GM21737 (cell line): ENCODE results near the gene NRXN2.

Experiments used
- ATAC-seq: cut with Tn5 transposase; IDR thresholded peaks from one replicate; pipeline ENCODE4 v1.9.1; 2021; ENCODE audit warnings: mild to moderate bottlenecking, moderate library complexity; ENCODE audit not compliant: unreplicated experiment

NRXN2 gene

GRCh38 chr11:64759131-64759721, 36.2 kb upstream of the NRXN2 start:
- no peak for ATAC-seq

DNA sequence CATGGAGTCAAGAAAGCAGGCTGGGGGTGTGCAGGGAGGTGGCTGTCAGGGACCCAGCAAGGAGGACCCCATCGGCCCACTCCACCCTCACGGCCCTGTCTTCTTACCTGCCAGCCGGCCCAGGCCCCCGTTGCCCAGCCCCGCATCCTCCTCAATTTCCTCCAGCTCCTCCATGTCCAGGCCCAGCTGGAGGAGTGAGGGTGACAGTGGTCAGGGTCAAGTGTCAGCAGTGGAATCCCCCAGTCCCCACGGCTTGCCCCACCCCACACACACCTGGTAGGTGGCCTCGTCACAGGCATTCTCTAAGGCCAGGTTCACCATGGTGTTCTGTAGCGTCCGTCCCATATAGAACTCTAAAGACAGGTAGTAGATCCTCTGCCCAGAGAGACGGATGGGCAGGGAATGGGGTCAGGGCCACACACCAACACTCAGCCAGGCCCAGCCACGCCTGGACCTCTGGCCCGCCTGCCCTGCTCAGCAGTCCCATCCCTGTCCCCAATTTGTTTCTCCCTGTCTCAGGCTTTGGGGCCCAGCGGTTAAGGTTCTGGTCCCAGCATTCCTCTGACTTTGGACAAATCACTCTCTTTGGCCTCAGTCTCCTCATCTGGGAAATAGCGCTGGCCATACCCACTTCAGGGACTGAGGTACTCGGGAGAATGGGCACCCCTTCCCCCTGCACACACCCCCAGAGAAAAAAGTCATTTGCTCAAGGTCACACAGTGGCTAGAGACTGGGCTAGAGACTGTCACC, 35.5 kb upstream of the NRXN2 start:
- ATAC-seq = no peak

GRCh38 chr11:64757549-64758329, 34.7 kb upstream of the NRXN2 start:
- ATAC-seq = no peak

GRCh38 chr11:64755681-64756361, 32.8 kb upstream of the NRXN2 start:
- no peak for ATAC-seq

GRCh38 chr11:64754919-64755662, 32.1 kb upstream of the NRXN2 start:
- no peak for ATAC-seq

GRCh38 chr11:64754124-64754918, 31.3 kb upstream of the NRXN2 start:
- ATAC-seq = no peak

DNA sequence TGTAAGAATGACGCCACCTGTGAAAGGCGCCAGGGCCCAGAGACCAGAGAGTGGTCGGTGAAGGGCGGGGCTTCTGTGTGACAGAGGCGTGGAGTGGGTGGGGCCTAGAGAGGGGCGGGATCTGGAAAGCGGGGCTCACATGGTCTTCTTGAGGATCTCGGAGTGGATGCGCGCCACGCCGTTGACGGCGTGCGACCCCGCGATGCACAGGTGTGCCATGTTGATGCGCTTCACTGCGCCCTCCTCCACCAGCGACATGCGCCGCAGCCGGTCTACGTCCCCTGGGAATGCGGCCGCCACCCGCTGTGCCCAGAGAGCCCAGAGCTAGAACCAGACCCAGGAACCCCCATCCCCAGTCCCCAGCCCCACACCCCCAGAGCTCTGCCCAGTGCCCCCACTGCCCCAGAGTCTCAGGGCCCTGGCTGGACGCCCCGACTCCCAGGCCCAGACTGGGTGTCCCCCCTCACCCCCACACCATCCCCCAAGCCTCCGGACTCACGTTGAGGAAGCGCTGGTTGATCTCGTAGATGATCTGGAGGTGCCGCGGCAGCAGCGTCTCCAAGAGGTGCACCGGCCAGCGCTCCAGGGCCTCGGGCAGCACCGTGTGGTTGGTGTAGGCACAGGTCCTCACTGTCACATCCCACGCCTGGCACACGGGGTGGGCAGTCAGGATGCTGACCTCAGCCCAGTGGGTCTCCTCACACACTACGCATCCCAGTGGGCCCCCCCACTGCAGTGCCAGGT, 30.6 kb upstream of the NRXN2 start:
- ATAC-seq = no peak

GRCh38 chr11:64753019-64753379, 30.0 kb upstream of the NRXN2 start:
- no peak for ATAC-seq

- no peak for ATAC-seq
Measured at GRCh38 chr11:64752175-64752970, 29.4 kb upstream of the NRXN2 start.

GRCh38 chr11:64751580-64751979, 28.6 kb upstream of the NRXN2 start:
- ATAC-seq = no peak

DNA sequence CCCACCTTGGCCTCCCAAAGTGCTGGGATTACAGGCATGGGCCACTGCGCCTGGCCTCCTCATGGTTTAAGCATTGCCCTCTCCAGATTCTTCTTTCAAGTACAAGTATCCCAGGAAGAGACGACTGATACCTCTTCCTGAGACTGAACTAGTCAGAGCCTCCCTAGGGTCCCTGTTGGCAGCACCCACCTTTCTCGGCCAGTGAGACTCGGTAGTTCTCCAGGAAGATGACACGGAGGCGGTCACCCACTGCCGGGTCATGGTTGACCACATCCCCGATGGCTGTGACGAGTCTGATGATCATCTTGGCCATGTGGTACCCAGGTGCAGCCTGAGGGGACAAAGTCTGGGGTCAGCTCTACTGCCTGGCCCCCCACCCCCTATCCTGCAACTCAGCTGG, 28.1 kb upstream of the NRXN2 start:
- ATAC-seq = no peak

GRCh38 chr11:64750361-64751054, 27.5 kb upstream of the NRXN2 start:
- no peak for ATAC-seq

DNA sequence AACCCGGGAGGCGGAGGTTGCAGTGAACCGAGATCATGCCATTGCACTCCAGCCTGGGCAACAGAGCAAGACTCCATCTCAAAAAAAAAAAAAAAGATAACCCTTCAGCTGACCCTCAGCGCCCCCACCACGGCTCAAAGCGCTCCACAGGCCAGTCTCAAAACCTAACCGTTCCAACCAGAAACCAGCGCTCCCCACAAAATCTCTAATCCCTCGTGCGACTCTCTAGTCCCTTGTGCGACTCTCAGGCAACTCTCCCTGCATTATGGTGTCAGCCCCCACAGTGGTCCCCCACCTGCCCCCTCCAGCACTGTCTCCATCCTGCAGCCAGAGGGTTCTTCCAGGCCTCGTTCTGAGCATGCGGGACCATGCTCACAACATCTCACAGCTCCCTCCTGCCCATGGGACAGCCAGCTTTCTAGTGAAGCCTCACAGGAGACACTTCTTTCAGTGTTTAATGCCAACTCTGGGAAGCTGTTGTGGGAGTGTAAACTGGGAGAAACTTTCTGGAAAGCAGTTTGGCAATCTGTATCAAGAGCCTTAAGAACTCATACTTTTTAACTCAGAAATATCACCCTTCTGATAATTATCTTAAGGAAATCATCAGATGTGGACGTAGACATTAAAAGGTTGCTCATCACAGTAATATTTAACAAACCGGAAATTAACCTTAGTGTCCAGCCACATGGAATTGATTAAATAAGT, 25.1 kb upstream of the NRXN2 start:
- no peak for ATAC-seq

- no peak for ATAC-seq
Measured at GRCh38 chr11:64746486-64746885, 23.5 kb upstream of the NRXN2 start.

DNA sequence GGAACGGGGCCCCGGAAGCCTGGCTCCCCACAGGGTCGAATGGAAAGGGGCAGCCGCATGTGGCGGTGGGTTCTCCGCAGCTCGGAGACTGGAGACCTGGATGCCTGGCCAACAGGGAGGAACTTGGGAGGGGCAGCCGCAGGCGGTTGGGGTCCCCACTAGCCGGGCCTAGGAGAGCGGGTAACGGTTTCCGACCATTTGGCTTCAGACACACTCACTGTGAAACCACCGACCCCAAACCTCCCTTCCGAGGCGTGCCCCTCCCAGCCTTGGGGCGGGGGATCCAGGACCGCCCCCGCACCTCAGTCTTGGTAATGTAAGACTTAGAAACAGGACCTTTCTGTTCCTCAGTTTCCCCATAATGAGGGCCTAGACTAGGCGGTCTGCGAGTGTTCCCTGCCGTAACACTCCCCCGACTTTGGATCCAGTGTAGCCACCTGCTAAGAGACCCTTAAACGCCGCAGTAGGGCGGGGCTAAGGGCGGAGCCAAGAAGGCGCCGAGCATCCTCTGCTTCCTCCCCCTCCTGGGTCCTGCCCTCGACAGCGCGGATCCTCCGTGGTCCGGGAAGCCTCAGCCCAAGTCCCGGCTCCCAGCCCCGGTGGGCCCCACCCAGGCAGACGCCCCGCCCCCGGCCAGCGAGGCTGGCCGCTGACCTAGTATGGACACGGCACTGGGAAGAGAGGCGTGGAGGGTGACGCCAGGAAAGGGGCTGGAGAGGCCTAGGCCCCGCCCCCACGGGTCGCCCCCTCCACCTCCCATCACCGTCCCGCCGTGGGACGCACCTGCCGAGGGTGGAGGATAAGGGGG, 22.7 kb upstream of the NRXN2 start:
- ATAC-seq = no peak

GRCh38 chr11:64745189-64745520, 22.2 kb upstream of the NRXN2 start:
- ATAC-seq = no peak
